Activated T-helper 1 cell treated with Interleukin-2 at 50 U/mL for 16 hours (primary cell): ENCODE measurements around the gene SLC25A36.
"Not testable (repeated sequence)": the region's sequence is repeated elsewhere in the genome, so short reads cannot be mapped to it uniquely, and the experiment has no call there.

ENCODE experiments used
- DNase-seq: peaks from one replicate; pipeline ENCODE4 v3.0.0-alpha.2; 2020; ENCODE audit warnings: low read depth

Gene SLC25A36

GRCh38 chr3:140995881-140996280, 54.2 kb downstream of the SLC25A36 start:
- no peak for DNase-seq

GRCh38 chr3:141000027-141000663, 58.5 kb downstream of the SLC25A36 start:
- DNase-seq: no peak

DNA sequence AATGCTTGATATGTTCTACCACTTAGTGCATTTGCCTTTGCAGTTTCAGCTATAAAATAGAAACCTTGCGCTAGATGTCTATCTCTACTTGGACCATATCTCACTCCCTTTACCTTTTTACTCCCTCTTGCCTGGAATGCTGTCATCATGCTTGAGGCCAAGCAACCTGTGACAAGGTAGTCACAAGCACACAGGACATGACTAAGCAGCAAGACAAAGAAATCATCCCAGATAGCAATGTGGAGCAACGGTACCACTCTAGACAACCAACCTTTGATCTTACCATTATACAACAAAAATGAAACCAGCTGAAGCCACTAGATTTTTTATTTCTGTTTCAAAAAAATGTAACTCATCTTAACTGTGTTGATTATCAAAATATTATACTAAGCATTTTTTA, 59.0 kb downstream of the SLC25A36 start:
- DNase-seq: no peak

DNA sequence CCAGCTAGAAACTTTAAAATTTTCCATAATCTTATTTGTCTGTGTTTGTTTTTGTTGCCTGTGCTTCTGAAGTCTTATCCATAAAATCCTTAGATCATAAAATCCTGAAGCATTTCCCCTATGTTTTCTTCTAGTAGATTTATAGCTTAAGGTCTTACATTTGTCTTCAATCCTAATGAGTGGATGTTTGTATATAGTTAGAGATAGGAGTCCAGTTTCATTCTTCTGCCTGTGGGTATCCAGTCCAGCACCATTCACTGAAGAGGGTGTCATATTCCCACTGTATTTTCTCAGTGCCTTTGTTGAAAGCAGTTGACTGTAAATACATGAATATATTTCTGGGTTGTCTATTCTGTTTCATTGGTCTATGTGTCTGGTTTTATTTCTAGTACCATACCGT, 64.7 kb downstream of the SLC25A36 start:
- no peak for DNase-seq

- no peak for DNase-seq
Measured at GRCh38 chr3:141009496-141009895, 67.9 kb downstream of the SLC25A36 start.

DNA sequence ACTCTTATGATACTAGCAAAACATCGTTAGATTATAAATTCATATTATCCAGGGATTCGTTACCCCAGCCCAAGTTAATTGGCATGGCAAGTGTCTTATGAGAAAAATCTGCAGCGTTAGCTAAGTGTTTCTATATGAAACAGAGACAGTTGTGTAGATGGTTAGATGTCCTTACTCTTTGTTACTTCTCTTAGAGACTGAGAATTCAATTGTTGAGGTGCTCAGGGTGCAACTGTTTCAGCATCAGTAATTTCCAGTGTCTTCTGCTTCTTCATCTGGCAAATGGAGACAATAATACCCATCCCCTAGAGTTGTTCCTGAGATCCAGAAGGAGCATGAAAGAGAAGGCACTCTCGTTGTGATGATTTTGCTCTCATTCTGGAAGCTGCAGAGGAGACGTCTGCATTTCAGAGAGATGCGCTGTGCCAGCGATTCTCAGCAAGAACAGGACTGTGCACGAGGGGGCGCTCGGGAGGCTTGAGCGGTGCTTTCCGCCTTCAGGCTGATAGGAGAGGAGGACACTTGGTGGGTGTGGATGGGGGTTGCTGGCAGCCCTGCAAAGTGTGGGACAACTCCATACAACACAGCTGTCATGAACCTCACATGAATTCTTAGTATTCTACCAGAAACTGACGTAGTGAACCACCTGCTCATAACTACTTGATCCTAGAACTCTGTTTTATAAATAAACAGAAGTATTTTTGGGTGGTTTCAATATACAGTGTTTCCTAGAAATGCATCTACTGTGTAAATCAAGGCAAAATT, 69.8 kb downstream of the SLC25A36 start:
- DNase-seq: peak; percentile 38

- DNase-seq: no peak
Measured at GRCh38 chr3:141011997-141012262, 70.3 kb downstream of the SLC25A36 start.

DNA sequence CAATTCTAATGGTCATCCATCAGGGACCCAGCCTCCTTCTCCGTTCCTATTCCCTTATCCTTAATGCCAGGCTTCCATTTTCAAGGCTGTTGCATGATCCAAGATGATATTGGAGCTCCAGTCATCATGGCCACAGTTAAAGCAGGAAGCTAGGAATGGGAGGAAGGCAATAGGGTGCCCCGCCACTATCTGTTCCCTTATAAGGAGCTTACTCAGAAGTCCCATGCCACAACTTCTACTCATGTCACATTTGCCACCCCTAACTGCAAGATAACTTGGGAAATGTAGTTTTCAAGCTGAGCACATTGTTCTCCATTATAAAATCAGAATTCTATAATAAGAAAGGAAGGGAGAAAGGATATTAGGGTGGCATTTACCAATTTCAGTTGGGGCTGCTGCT, 70.9 kb downstream of the SLC25A36 start:
- DNase-seq: no peak

DNA sequence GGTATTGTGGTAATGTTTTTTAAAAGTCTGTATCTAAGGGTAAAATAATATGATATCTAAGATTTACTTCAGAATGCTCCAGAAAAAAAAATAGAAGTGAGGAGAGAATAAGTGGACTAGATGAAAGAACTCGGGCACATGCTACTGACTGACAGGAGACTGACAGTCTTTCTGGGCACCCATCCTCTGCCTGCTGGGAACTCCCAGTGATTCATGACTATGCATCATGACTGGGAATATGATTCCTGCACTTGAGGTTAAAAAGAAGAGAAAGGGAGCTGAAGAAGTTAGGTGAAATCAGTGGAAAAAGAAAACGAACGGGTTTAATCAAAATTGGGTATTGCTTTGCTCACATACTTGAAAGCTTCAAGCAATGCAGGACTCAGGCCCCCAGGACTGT, 73.8 kb downstream of the SLC25A36 start:
- no peak for DNase-seq

GRCh38 chr3:141017366-141018322, 76.0 kb downstream of the SLC25A36 start:
- not testable (repeated sequence) for DNase-seq

GRCh38 chr3:141019244-141019643, 77.6 kb downstream of the SLC25A36 start:
- no peak for DNase-seq

- no peak for DNase-seq
Measured at GRCh38 chr3:141020143-141020830, 78.7 kb downstream of the SLC25A36 start.

DNA sequence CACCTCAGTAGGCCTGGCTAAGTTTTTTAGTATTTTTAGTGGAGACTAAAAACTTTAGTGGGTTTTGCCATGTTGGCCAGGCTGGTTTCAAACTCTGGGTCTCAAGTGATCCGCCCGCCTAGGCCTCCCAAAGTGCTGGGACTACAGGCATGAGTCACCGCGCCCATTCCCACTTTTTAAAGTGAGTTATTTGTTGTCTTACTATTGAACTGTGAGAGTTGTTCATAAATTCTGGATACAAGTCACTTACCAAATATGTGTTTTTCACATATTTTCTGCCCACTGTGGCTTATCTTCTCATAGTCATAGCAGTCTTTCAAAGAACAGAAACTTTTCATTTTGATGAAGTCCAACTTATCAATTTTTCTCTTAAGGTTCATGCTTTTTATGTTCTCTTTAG, 79.6 kb downstream of the SLC25A36 start:
- no peak for DNase-seq
